MM.1S (cell line): ENCODE results near the gene THADA.

Experiments used
- CTCF ChIP-seq: fragments of 300-600 bp; sonication (generic); IDR thresholded peaks from 2 replicates; pipeline ENCODE4 v1.5.1; 2016; ENCODE audit warnings: antibody characterized with exemption, low read length, mixed read lengths
- EZH2 ChIP-seq: fragments of 300-600 bp; sonication (generic); optimal IDR thresholded peaks from 2 replicates; pipeline ENCODE3; 2017; ENCODE audit warnings: low read depth, mild to moderate bottlenecking, antibody characterized with exemption, low read length, mixed read lengths

GRCh38 chr2:43642363-43642762 lies 46.5 kb upstream of the THADA start:
- TF ChIP-seq CTCF (no peak), EZH2 (no peak)
